Adrenal gland (tissue), 5 donors: Measurements from ENCODE around the gene HNRNPK.

Experiments used
- CTCF ChIP-seq, 6 experiments: fragments of 450-650 bp in 4 of 6; fragments of 200-600 bp in 2 of 6; sonication (generic) in 1 of 6; IDR thresholded peaks; 1 replicate in 5 of 6; 2 replicates in 1 of 6; pipeline versions ENCODE4 v1.5.1 to v1.8.0; 2016 to 2021; ENCODE audit warnings: antibody characterized with exemption in 6 of 6, mild to moderate bottlenecking in 2 of 6, moderate library complexity in 1 of 6
- POLR2A ChIP-seq, 2 donors: fragments of 450-650 bp; IDR thresholded peaks; one replicate each; pipeline ENCODE4 v1.6.1; 2017; ENCODE audit warnings: antibody characterized with exemption in 2 of 2, mild to moderate bottlenecking in 2 of 2, moderate library complexity in 1 of 2
- donor health status: DM: no; HTN: no; CAD: no.

DNA sequence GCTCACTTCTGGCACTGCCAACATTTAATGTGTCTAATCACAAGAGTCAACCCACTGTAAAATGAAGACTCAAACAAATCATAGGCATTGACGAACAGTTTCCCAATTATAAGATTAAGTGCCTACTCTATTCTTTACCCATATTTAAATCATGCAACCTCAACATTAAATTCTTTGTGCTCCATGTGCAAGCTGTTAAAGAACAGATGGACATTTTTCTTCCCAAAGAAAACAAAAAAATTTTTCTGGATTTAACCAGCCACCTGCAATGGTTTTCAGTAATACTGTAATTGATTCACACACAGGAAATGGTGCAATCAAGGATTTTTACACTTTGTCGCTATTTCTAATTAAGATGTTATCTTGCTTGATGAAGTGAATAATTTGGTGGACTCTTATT is 3.6 kb downstream of the HNRNPK start:
- TF ChIP-seq CTCF (IDR thresholded peaks at IDR 0.05) (no peak), POLR2A (IDR thresholded peaks at IDR 0.05) (no peak)
